ENCODE measurements around the gene ATXN7L3.
A peak's percentile ranks its signal among the peaks of the same experiment; 100 is the strongest.

The ATXN7L3 gene

DNA sequence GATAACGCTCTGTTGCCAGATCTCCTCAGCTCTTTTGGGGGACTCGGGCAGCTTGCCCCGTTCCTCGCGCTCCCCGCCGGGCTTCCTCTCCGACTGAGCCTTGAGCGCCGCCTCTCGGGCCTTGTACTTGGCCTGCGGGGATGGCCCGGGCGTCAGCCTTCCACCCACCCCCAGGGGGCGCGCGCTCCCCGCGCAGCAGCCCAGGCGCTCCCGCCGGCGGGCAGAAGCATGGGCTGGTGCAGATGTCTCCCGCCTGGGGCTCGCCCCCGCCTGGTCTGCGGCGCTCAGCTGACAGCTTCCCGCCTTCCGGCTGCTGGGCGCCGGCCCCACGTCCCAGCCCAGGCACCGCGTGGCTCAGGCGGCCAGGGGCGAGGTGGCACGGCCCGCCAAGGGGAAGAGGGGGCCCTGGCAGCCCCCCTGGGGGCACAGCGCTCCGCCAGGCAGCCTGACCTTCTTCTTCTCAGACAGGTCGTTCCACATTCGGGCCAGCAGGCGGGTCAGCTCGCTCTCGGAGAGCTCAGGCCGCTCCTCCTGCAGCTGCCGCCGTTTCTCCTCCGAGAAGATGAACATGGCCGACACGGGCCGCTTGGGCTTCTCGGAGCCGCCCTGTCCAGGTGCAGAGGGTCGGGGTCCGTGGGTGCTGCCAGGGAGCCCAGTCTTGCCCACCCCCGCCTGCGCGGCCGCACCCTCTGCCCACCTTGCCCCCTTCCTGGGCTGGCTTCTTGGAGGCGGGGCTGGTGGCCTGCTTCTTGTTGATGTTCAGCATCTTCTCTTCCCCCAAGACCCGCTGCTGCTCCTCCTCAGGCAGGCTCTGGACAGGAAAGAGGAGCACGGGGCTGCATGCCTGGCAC, 10.9 kb upstream of the ATXN7L3 start:
- Histone ChIP-seq H2BK120ac (ENCODE audit: insufficient read depth, low read length, poor library complexity) (no peak overlapping the region), H3K27me3 (ENCODE audit: insufficient read depth, low read length) (no peaks in the 10 kb centered on the region), H3K14ac (ENCODE audit: low read length) (no peak overlapping the region), H2AFZ (ENCODE audit: insufficient read depth, low read length, poor library complexity) (no peak overlapping the region), H2BK5ac (ENCODE audit: low read depth, low read length, poor library complexity) (no peak overlapping the region), H3K79me2 (ENCODE audit: control insufficient read depth, insufficient read depth, low read length, poor library complexity) (no peaks in the 10 kb centered on the region), H3K36me3 (ENCODE audit: control insufficient read depth in 1 of 2, insufficient read depth in 2 of 2, low read length in 2 of 2) (peaks cover 77 to 79% of the 10 kb centered on the region in 2 experiments), H4K8ac (ENCODE audit: low read depth, low read length) (peak overlapping the region; percentile 9), H4K12ac (ENCODE audit: low read depth, low read length) (no peak overlapping the region), H2AK5ac (ENCODE audit: low read length) (no peak overlapping the region), H3K79me1 (ENCODE audit: low read length) (no peaks in the 10 kb centered on the region), H3K27ac (ENCODE audit: low read depth, low read length) (no peak overlapping the region), H3K4me3 (ENCODE audit: low read depth, low read length) (no peak overlapping the region), H4K91ac (ENCODE audit: low read depth, low read length) (no peak overlapping the region), H3K4me2 (ENCODE audit: low read length) (no peak overlapping the region), H3K18ac (ENCODE audit: low read length) (no peak overlapping the region), H3K4ac (ENCODE audit: low read depth, low read length) (no peak overlapping the region), H3K23ac (ENCODE audit: low read length) (no peak overlapping the region), H3K9me3 (ENCODE audit: insufficient read depth, low read depth, low read length) (no peaks in the 10 kb centered on the region), H3K9ac (ENCODE audit: low read length) (no peak overlapping the region), H3K4me1 (ENCODE audit: control insufficient read depth in 1 of 2, insufficient read depth in 2 of 2, low read length in 2 of 2) (peaks cover 3 to 4% of the 10 kb centered on the region in 2 experiments), H2BK12ac (ENCODE audit: low read length) (no peak overlapping the region)
- WGBS (ENCODE audit: extremely low coverage, insufficient coverage, insufficient read length): no CpG with 5 or more reads among the region's 64 CpGs
- peak; percentile 82 to 92 for DNase-seq

DNA sequence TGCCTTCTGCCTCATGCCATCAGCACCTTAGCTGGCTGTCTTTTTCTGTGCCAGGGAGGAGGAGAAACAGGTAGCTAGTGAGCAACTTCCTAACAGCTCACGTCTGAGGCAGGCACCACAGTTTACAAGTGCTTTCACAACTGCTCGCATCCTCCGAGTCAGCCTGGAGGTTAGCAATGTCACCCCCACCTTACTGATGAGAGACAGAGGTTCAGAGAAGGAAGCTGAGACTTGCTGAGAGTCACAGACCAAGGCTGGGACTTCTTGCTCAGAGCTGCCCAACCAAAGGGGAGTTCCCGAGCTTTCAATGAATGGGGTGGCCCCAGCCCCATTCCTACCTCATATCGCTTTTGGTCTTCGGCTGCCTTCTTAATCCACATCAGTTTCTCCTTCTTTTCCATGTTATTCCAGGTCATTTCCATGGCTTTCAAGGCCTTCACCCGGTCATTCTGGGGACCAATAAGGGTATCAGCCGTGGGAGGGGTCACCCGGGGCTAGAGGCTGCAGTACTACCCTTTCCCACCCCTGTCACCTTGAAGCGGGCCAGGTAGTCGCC, 10.2 kb upstream of the ATXN7L3 start:
- H2BK120ac ChIP-seq (ENCODE audit: insufficient read depth, low read length, poor library complexity): no peak overlapping the region
- no peak overlapping the region for H2AFZ ChIP-seq (ENCODE audit: insufficient read depth, low read length, poor library complexity)
- H3K18ac ChIP-seq (ENCODE audit: low read length): no peak overlapping the region
- no peak overlapping the region for H2AK5ac ChIP-seq (ENCODE audit: low read length)
- no peak overlapping the region for H4K91ac ChIP-seq (ENCODE audit: low read depth, low read length)
- no peaks in the 10 kb centered on the region for H3K79me1 ChIP-seq (ENCODE audit: low read length)
- H3K27me3 ChIP-seq (ENCODE audit: insufficient read depth, low read length): no peaks in the 10 kb centered on the region
- H4K8ac ChIP-seq (ENCODE audit: low read depth, low read length): no peak overlapping the region
- peaks cover 70 to 71% of the 10 kb centered on the region in 2 experiments for H3K36me3 ChIP-seq (ENCODE audit: control insufficient read depth in 1 of 2, insufficient read depth in 2 of 2, low read length in 2 of 2)
- no peak overlapping the region for H4K12ac ChIP-seq (ENCODE audit: low read depth, low read length)
- H3K23ac ChIP-seq (ENCODE audit: low read length): no peak overlapping the region
- no peak overlapping the region for H3K14ac ChIP-seq (ENCODE audit: low read length)
- no peak overlapping the region for H3K27ac ChIP-seq (ENCODE audit: low read depth, low read length)
- H2BK12ac ChIP-seq (ENCODE audit: low read length): no peak overlapping the region
- H3K79me2 ChIP-seq (ENCODE audit: control insufficient read depth, insufficient read depth, low read length, poor library complexity): no peaks in the 10 kb centered on the region
- peaks cover 3 to 4% of the 10 kb centered on the region in 2 experiments for H3K4me1 ChIP-seq (ENCODE audit: control insufficient read depth in 1 of 2, insufficient read depth in 2 of 2, low read length in 2 of 2)
- H2BK5ac ChIP-seq (ENCODE audit: low read depth, low read length, poor library complexity): no peak overlapping the region
- no peak overlapping the region for H3K4me3 ChIP-seq (ENCODE audit: low read depth, low read length)
- H3K4me2 ChIP-seq (ENCODE audit: low read length): no peak overlapping the region
- H3K9ac ChIP-seq (ENCODE audit: low read length): no peak overlapping the region
- no peak for DNase-seq
- no peak overlapping the region for H3K4ac ChIP-seq (ENCODE audit: low read depth, low read length)
- no peaks in the 10 kb centered on the region for H3K9me3 ChIP-seq (ENCODE audit: insufficient read depth, low read depth, low read length)
- WGBS (ENCODE audit: extremely low coverage, insufficient coverage, insufficient read length): no CpG with 5 or more reads among the region's 11 CpGs

DNA sequence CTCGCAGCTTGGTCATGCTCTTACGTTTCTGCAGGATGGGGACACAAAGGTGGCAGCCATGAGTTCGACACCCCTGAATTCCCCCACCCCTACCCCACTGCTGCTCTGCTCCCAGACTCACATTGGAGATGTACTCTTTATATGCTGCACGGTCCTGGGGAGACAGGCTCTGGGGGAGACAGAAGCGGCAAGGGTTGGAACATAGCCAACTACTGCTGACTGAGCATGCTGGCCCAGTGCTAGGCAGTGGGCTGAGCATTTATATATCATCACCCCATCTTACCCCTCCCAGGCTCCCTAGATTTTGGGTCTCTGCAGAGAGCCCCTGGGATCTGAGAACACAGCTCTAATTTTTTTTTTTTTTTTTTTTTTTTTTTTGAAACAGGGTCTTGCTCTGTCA, 8.1 kb upstream of the ATXN7L3 start:
- Histone ChIP-seq H4K91ac (ENCODE audit: low read depth, low read length) (no peak overlapping the region), H3K4me3 (ENCODE audit: low read depth, low read length) (no peak overlapping the region), H3K27me3 (ENCODE audit: insufficient read depth, low read length) (no peaks in the 10 kb centered on the region), H3K79me1 (ENCODE audit: low read length) (no peaks in the 10 kb centered on the region), H2AFZ (ENCODE audit: insufficient read depth, low read length, poor library complexity) (no peak overlapping the region), H3K27ac (ENCODE audit: low read depth, low read length) (no peak overlapping the region), H3K4me2 (ENCODE audit: low read length) (no peak overlapping the region), H3K23ac (ENCODE audit: low read length) (no peak overlapping the region), H3K18ac (ENCODE audit: low read length) (no peak overlapping the region), H2BK12ac (ENCODE audit: low read length) (no peak overlapping the region), H3K14ac (ENCODE audit: low read length) (no peak overlapping the region), H2BK120ac (ENCODE audit: insufficient read depth, low read length, poor library complexity) (no peak overlapping the region), H3K4me1 (ENCODE audit: control insufficient read depth in 1 of 2, insufficient read depth in 2 of 2, low read length in 2 of 2) (peaks cover 3 to 4% of the 10 kb centered on the region in 2 experiments), H3K4ac (ENCODE audit: low read depth, low read length) (no peak overlapping the region), H3K9ac (ENCODE audit: low read length) (no peak overlapping the region), H4K12ac (ENCODE audit: low read depth, low read length) (no peak overlapping the region), H2AK5ac (ENCODE audit: low read length) (no peak overlapping the region), H3K9me3 (ENCODE audit: insufficient read depth, low read depth, low read length) (no peaks in the 10 kb centered on the region), H3K36me3 (ENCODE audit: control insufficient read depth in 1 of 2, insufficient read depth in 2 of 2, low read length in 2 of 2) (peaks cover 52 to 54% of the 10 kb centered on the region in 2 experiments), H3K79me2 (ENCODE audit: control insufficient read depth, insufficient read depth, low read length, poor library complexity) (no peaks in the 10 kb centered on the region), H4K8ac (ENCODE audit: low read depth, low read length) (no peak overlapping the region), H2BK5ac (ENCODE audit: low read depth, low read length, poor library complexity) (no peak overlapping the region)
- no CpG with 5 or more reads among the region's 5 CpGs for WGBS (ENCODE audit: extremely low coverage, insufficient coverage, insufficient read length)
- DNase-seq: no peak

DNA sequence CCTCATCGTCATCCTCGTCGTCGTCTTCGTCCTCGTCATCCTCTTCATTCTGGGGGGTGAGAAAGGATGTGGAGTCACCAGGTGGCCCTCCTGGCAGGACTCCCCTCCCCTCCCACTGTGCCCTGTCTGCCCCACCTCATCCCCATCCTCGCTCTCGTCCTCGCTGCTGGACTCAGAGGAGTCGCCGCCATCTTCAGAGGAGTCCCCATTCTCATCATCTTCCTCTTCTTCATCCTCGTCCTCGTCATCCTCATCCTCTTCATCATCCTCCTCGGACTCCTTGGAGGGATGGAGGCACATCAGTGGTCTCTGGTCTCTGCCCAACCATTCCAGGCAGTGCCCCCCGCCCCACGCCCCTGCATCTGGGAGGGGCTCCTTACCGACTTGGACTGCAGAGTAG, 7.6 kb upstream of the ATXN7L3 start:
- Histone ChIP-seq H3K36me3 (ENCODE audit: control insufficient read depth in 1 of 2, insufficient read depth in 2 of 2, low read length in 2 of 2) (peaks cover 48 to 51% of the 10 kb centered on the region in 2 experiments), H2BK12ac (ENCODE audit: low read length) (no peak overlapping the region), H3K9ac (ENCODE audit: low read length) (no peak overlapping the region), H2BK120ac (ENCODE audit: insufficient read depth, low read length, poor library complexity) (no peak overlapping the region), H3K4me3 (ENCODE audit: low read depth, low read length) (no peak overlapping the region), H3K14ac (ENCODE audit: low read length) (no peak overlapping the region), H3K4me1 (ENCODE audit: control insufficient read depth in 1 of 2, insufficient read depth in 2 of 2, low read length in 2 of 2) (peaks cover 3 to 4% of the 10 kb centered on the region in 2 experiments), H4K91ac (ENCODE audit: low read depth, low read length) (no peak overlapping the region), H4K8ac (ENCODE audit: low read depth, low read length) (no peak overlapping the region), H3K18ac (ENCODE audit: low read length) (no peak overlapping the region), H3K4me2 (ENCODE audit: low read length) (no peak overlapping the region), H4K12ac (ENCODE audit: low read depth, low read length) (no peak overlapping the region), H3K9me3 (ENCODE audit: insufficient read depth, low read depth, low read length) (no peaks in the 10 kb centered on the region), H3K4ac (ENCODE audit: low read depth, low read length) (no peak overlapping the region), H2AK5ac (ENCODE audit: low read length) (no peak overlapping the region), H3K79me1 (ENCODE audit: low read length) (no peaks in the 10 kb centered on the region), H3K23ac (ENCODE audit: low read length) (no peak overlapping the region), H2AFZ (ENCODE audit: insufficient read depth, low read length, poor library complexity) (no peak overlapping the region), H3K79me2 (ENCODE audit: control insufficient read depth, insufficient read depth, low read length, poor library complexity) (no peaks in the 10 kb centered on the region), H2BK5ac (ENCODE audit: low read depth, low read length, poor library complexity) (no peak overlapping the region), H3K27ac (ENCODE audit: low read depth, low read length) (no peak overlapping the region), H3K27me3 (ENCODE audit: insufficient read depth, low read length) (no peaks in the 10 kb centered on the region)
- 100% methylated on average over 3 of the region's 17 CpGs for WGBS (ENCODE audit: extremely low coverage, insufficient coverage, insufficient read length)
- no peak for DNase-seq
